PC-9 (cell line): ENCODE measurements around the gene SNX19. TPM values are rescaled to one million over a fixed set of nuclear protein-coding genes. Genes with fewer than 3 reads are reported as not detected.

Experiments used
- BruUV-seq: library from RNA; stranded (reverse); fragments of 400-500 nt; replicated peaks from 2 replicates; lab custom pipeline; 2021; lab: Mats Ljungman, UMichigan
- CTCF ChIA-PET: fragments of 300-600 bp; sonication (Branson Sonifier 250); formaldehyde crosslinking; loops from one replicate; lab custom pipeline; 2022; ENCODE audit warnings: antibody characterized with exemption; lab: Charles Lee
- POLR2A ChIA-PET: fragments of 300-600 bp; sonication (Branson Sonifier 250); formaldehyde crosslinking; loops from one replicate; lab custom pipeline; 2022; ENCODE audit warnings: antibody characterized with exemption; ENCODE audit not compliant: unreplicated experiment; lab: Charles Lee
- DNase-seq, 2 experiments: peaks; one replicate each; pipeline versions ENCODE4 v3.0.0 to v3.0.0-alpha.2; 2015 to 2022; ENCODE audit warnings: mixed read lengths in 1 of 2
- H2AFZ ChIP-seq: fragments of 200-600 bp; sonication (generic); 2 replicates; pipeline ENCODE4 v1.8.1; 2017; ENCODE audit warnings: antibody characterized with exemption
- H3F3A ChIP-seq: fragments of 200-600 bp; sonication (generic); 2 replicates; pipeline ENCODE4 v1.8.1; 2017; ENCODE audit warnings: antibody characterized with exemption, mild to moderate bottlenecking, low read depth; ENCODE audit not compliant: insufficient read depth
- H3K27ac ChIP-seq: fragments of 200-600 bp; sonication (generic); 2 replicates; pipeline ENCODE4 v1.6.1; 2016; ENCODE audit warnings: mixed run types
- H3K27me3 ChIP-seq: fragments of 200-600 bp; sonication (generic); 2 replicates; pipeline ENCODE4 v1.6.1; 2016; ENCODE audit warnings: low read depth, mixed run types; ENCODE audit not compliant: insufficient read depth
- H3K36me3 ChIP-seq: fragments of 200-600 bp; sonication (generic); 2 replicates; pipeline ENCODE4 v1.6.1; 2016; ENCODE audit warnings: low read depth, mixed run types
- H3K4me1 ChIP-seq: fragments of 200-600 bp; sonication (generic); replicated peaks from 2 replicates; pipeline ENCODE4 v1.6.1; 2016; ENCODE audit warnings: mixed run types; ENCODE audit not compliant: insufficient read depth
- H3K4me2 ChIP-seq: fragments of 200-600 bp; sonication (generic); 2 replicates; pipeline ENCODE4 v1.6.1; 2017; ENCODE audit warnings: mixed run types
- H3K4me3 ChIP-seq: fragments of 200-600 bp; sonication (generic); 2 replicates; pipeline ENCODE4 v1.6.1; 2016; ENCODE audit warnings: mixed run types
- H3K79me2 ChIP-seq: fragments of 200-600 bp; sonication (generic); 2 replicates; pipeline ENCODE4 v1.6.1; 2017; ENCODE audit warnings: low read depth, mixed run types
- H3K9me2 ChIP-seq: fragments of 200-600 bp; sonication (generic); 2 replicates; pipeline ENCODE4 v1.8.1; 2017; ENCODE audit warnings: mild to moderate bottlenecking; ENCODE audit not compliant: insufficient read depth
- H3K9me3 ChIP-seq: fragments of 200-600 bp; sonication (generic); 2 replicates; pipeline ENCODE4 v1.8.1; 2016; ENCODE audit warnings: low read depth; ENCODE audit not compliant: insufficient read depth
- H4K20me1 ChIP-seq: fragments of 200-600 bp; sonication (generic); 2 replicates; pipeline ENCODE4 v1.8.1; 2017; ENCODE audit not compliant: insufficient read depth
- EZH2 ChIP-seq: fragments of 200-600 bp; sonication (generic); IDR thresholded peaks from 2 replicates; pipeline ENCODE4 v1.8.0; 2017; ENCODE audit warnings: antibody characterized with exemption, low read depth
- intact Hi-C: fragments of 100-400 bp; cut with micrococcal nuclease; formaldehyde crosslinking; loops from one replicate; pipeline ENCODE4 v1.10.0; 2022; ENCODE audit not compliant: unreplicated experiment
- total RNA-seq: library from RNA; stranded (reverse); gene quantifications from 2 replicates; pipeline ENCODE4 v1.2.3, GENCODE V29; 2021
- TF ChIP-seq, protein P1 (sequence below): fragments of 200-600 bp; sonication (generic); conservative IDR thresholded peaks from 2 replicates; pipeline ENCODE4 v1.6.1; 2017; ENCODE audit warnings: mixed run types, antibody characterized with exemption, mild to moderate bottlenecking, moderate library complexity

SNX19 gene
- total RNA-seq, 1 experiment from 2014 or later, result 43.5 TPM

DNA sequence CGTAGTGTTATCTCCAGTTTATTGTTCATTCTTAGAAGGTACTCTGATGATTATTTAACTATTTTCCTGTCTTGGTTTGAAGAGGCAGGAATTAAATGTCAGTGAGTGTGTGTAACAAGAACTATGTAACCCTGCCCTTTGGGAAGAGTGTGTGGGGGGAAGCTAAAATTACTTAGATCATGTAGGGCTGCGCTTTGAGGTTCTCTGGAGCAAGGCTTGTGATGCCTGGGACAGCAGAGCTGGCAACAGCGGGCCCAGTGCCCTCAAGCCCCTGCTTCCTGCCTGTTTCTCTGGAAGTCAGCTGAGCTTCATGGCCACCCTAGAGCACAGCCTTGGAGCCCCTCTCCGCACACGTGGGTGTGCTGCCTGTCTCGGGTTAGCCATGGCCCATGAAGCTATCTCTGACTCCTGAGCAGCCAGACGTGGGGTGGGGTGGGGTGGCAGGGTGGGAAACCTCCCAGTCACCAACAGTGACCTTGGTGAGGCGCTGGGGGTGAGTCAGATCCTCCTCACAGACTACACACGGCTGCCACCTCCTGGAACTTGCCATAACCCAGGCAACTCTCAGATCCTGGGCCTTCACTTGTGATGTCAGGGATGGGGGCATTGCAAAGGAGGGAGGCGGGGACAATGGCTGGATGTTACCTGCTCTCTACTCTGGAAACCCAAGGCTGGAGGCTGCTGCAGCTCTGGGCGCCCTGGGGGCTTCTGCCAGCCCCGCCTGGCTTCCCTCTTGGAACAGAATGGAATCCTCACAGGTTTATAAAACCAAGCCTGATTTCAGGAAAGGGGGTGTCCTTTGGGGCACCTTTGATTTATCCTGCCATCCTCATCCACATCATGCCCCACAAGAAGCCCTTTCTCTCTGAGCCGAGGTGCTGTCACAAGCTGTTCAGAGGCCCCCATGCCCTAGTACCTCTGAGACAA lies 88.6 kb downstream of the SNX19 start:
- H3K4me2 ChIP-seq, result no peak overlapping the region
- no peak overlapping the region for H3K27ac ChIP-seq
- peak; percentile 51 to 55 for DNase-seq

DNA sequence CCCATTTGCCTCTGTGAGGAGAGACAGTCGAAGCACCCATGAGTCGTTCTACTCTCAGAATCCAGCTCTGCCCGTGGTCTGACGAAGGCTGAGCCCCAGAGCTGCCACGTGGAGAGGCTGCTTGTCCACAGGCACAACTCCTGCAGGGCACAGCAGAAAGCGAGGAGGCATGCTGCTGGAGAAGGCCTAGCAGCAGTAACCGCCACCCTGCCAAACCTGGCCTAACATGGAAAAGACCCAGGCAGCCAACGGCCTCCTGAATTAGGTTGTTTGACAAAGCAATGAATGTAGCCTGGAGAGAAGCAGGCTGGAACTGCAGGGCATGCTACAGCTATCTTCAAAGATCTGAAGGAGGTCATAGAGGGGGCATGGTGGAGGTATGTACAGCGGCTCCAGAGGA lies 89.7 kb downstream of the SNX19 start:
- no TSS peak for BruUV-seq
- H4K20me1 ChIP-seq, result no peaks in the 10 kb centered on the region
- H3K4me2 ChIP-seq, result no peak overlapping the region
- no peaks in the 10 kb centered on the region for H3K27me3 ChIP-seq
- H3K9me3 ChIP-seq, result no peaks in the 10 kb centered on the region
- ChIA-PET CTCF (no interaction called here), POLR2A (no interaction called here)
- no peak for TF ChIP-seq EZH2
- TF ChIP-seq, protein P1, sequence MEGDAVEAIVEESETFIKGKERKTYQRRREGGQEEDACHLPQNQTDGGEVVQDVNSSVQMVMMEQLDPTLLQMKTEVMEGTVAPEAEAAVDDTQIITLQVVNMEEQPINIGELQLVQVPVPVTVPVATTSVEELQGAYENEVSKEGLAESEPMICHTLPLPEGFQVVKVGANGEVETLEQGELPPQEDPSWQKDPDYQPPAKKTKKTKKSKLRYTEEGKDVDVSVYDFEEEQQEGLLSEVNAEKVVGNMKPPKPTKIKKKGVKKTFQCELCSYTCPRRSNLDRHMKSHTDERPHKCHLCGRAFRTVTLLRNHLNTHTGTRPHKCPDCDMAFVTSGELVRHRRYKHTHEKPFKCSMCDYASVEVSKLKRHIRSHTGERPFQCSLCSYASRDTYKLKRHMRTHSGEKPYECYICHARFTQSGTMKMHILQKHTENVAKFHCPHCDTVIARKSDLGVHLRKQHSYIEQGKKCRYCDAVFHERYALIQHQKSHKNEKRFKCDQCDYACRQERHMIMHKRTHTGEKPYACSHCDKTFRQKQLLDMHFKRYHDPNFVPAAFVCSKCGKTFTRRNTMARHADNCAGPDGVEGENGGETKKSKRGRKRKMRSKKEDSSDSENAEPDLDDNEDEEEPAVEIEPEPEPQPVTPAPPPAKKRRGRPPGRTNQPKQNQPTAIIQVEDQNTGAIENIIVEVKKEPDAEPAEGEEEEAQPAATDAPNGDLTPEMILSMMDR, result no peak
- no peak overlapping the region for H3K4me3 ChIP-seq
- no peaks in the 10 kb centered on the region for H3F3A ChIP-seq
- H3K9me2 ChIP-seq, result no peaks in the 10 kb centered on the region
- DNase-seq, result no peak
- no peak overlapping the region for H3K27ac ChIP-seq
- no peaks in the 10 kb centered on the region for H3K36me3 ChIP-seq
- no peak overlapping the region for H2AFZ ChIP-seq
- H3K4me1 ChIP-seq, result 0 out of 2 replicates have a peak, but pooled peaks cover 3% of the 10 kb centered on the region
- intact Hi-C loops, result loop anchor here (5.0 to 10.0 kb wide), 2 partner anchors 152 to 299 kb away; no protein-coding TSS in a partner anchor
- no peaks in the 10 kb centered on the region for H3K79me2 ChIP-seq

More for the DNA sequence above, 88.6 kb downstream of the SNX19 start:
- Histone ChIP-seq H3K4me1 (0 out of 2 replicates have a peak, but pooled peaks cover 4% of the 10 kb centered on the region), H3K4me3 (no peak overlapping the region), H3K79me2 (no peaks in the 10 kb centered on the region), H4K20me1 (no peaks in the 10 kb centered on the region), H3K27me3 (no peaks in the 10 kb centered on the region), H3F3A (no peaks in the 10 kb centered on the region), H3K9me3 (no peaks in the 10 kb centered on the region), H2AFZ (no peak overlapping the region), H3K36me3 (no peaks in the 10 kb centered on the region), H3K9me2 (no peaks in the 10 kb centered on the region)
- intact Hi-C loops, result loop anchor here (1.0 to 10.0 kb wide), 4 partner anchors 33 to 392 kb away; no protein-coding TSS in a partner anchor
- ChIA-PET CTCF (interaction anchor here (0.6 to 1.1 kb wide), 9 partner anchors 19 to 532 kb away, joined by 3 to 14 read pairs (median 4); no protein-coding TSS in a partner anchor), POLR2A (interaction anchor here (0.7 kb wide), 1 partner anchor 174 kb away, joined by 4 read pairs; no protein-coding TSS in a partner anchor)
- BruUV-seq, result no TSS peak
- TF ChIP-seq, protein P1, result peak; percentile 70
- TF ChIP-seq EZH2, result no peak

DNA sequence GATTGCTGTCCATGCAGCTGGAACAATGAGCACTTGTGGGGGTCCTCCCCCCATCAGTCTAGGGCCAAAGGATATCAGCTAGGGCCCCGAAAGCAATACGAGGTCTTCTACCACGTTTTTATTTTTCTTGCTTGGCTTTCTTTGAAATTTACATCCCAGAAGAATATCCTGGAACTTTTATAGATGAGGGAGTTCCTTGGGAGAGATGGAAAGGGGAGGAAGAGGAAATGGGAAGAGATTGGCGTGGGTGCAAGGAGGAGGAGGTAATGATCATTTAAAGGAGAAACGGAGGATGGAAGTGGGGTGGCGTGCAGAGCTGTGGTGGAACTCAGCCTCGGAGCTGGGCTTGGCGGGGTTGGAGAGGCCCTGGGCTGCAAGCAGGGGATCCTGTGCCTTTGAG lies 90.3 kb downstream of the SNX19 start:
- Histone ChIP-seq H3K4me1 (no peaks in the 10 kb centered on the region), H3K4me2 (no peak overlapping the region), H3K9me2 (no peaks in the 10 kb centered on the region), H3K4me3 (no peak overlapping the region), H3K36me3 (no peaks in the 10 kb centered on the region), H3F3A (no peaks in the 10 kb centered on the region), H3K79me2 (no peaks in the 10 kb centered on the region), H2AFZ (no peak overlapping the region), H3K27ac (no peak overlapping the region), H3K27me3 (no peaks in the 10 kb centered on the region), H4K20me1 (no peaks in the 10 kb centered on the region), H3K9me3 (no peaks in the 10 kb centered on the region)
- BruUV-seq, result no TSS peak
- POLR2A ChIA-PET, result no interaction called here
- TF ChIP-seq EZH2, result no peak
- TF ChIP-seq, protein P1, result no peak
- no peak for DNase-seq
- CTCF ChIA-PET, result no interaction called here
- intact Hi-C loops, result loop anchor here (5.0 to 10.0 kb wide), 2 partner anchors 151 to 299 kb away; no protein-coding TSS in a partner anchor
